Inflammatory macrophage treated with lipopolysaccharide for 4 hours (primary cell): ENCODE results near the gene ALKBH8.
"Not testable (repeated sequence)": the region's sequence is repeated elsewhere in the genome, so short reads cannot be mapped to it uniquely, and the experiment has no call there.

Experiments
- DNase-seq: peaks from one replicate; pipeline ENCODE4 v3.0.0-alpha.2; 2020

Gene ALKBH8

DNA sequence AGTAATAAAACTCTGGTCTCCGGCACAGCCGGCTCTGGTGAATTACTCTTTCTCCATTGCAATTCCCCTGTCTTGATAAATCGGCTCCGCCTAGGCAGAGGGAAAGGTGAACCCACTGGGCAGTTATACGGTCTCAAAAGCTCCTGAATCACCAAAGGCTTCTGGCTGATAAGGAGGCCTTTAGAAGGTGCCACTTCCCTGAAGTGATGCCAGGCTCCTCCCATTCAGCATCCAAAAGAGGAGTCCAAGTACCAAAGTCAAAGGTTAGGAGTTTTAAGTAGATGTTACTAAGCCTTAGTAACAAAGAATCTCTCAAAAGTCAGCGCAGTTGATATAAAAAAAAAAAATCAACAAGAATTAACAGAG is 11.8 kb upstream of the ALKBH8 start:
- DNase-seq: no peak

DNA sequence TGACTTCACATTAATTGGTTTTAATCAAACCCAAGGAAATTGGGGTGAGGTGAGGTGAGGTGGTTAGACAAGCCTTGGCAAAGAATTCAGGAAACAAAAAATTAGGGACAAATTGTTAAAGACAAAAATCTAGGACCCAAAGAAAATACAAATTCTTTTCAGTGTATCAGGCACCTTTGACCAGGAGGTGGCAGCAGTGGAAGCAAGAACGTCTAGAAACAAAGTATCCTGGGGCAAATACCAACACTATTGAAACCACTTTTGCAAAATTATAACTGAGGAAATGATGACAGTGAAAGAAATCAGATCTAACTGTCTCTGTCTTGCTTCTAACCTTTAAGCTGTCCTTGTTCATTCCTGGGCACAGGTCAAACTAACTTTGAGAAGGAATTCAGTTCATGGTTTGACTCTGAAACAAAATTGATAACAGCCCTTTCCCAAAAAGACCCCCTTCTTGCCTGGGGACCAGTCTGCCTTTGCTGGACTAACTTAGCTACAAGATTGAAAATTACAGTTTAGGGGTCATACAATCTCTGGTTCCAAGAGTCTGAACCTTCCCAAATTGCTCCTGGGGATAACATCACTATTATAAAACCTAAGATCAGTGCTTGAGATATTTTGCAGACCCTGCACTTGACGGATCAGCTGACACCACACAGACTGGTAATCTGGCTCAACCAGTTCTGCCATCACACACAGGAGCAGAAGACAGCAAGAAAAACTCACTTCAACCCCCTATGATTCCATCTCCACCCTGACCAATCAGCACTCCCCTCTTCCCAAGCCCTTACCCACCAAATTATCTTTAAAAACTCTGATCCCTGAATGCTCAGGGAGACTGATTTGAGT is 11.2 kb upstream of the ALKBH8 start:
- peak; percentile 60 for DNase-seq

DNA sequence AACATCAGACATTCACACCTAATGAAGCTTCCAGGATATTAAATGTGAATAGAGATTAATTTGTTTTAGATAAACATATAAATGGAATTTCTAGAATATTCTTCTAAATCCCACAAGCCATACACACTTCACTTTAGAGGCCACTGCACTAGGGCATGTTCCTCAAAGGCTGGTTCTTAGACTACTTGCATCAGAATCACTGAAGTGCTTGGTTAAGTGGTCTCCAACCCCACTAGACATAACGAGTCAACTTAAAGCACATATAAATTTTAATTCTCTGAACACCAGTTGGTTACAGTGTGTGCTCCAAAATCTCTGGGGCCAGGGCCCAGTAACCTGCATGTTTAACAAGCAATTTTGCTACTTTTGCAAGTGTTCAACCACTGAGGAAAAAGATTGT is 7.9 kb upstream of the ALKBH8 start:
- no peak for DNase-seq

DNA sequence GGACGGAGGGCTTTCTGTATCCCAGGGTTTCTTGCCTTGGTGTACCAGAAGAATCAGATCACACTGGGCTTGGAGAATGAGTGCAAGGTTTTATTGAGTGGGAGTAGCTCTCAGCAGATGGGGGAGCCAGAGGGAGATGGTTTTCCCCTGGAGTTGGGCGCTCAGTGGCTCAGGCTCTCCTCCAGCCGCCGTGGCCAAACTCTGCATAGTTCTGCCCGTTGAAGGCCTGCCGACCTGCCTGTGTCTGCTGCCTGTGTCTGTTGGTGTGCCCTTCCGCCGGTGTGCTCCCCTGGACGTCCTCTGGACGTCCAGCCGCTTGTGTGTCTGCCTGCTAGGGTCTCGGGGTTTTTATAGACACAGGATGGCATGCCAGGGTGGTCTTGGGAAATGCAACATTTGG is 4.5 kb upstream of the ALKBH8 start:
- no peak for DNase-seq

DNA sequence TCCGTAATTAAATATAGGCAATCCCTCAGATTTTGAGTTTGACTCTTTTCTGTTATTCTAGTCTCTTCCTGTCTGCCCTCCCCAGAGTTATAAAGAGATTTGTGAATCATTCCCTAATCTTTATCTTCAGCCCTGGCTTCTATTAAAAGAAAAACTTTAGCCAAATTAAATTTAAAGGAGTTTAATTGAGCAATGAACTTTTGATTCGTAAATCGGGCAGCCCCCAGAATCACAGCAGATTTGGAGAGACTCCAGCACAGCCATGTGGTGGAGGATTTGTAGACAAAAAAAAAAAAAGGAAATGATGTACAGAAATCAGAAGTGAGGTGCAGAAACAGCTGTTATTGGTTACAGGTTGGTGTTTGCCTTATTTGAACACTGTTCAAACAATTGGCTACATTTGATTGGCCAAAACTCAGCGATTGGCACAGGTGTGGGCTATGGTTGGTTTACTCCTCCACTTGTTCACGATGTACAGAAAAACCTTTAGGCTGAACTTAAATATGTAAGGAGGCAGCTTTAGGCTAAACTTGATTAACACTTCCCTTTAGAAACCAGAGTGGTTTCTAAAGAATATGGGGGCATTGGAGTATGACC is 2.3 kb upstream of the ALKBH8 start:
- no peak for DNase-seq

DNA sequence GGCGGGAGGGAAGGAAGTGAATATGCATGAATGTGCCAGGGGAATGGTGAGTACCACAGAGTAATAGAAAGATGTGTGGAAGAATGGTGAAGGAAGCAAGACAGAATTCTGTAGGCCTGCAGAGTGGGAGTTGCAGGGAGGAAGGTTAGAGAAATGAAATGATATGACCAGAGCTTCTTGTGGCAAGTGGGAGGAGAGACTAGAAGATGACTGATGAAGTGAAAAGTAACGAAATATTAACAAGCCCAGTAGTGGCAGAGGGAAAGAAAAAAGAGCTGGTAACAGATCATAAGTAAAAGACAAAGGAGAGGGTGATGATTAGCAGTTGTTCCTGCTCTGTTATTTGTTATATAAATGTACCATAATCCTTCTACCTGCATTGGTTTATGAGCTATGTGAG is 1.0 kb upstream of the ALKBH8 start:
- no peak for DNase-seq

DNA sequence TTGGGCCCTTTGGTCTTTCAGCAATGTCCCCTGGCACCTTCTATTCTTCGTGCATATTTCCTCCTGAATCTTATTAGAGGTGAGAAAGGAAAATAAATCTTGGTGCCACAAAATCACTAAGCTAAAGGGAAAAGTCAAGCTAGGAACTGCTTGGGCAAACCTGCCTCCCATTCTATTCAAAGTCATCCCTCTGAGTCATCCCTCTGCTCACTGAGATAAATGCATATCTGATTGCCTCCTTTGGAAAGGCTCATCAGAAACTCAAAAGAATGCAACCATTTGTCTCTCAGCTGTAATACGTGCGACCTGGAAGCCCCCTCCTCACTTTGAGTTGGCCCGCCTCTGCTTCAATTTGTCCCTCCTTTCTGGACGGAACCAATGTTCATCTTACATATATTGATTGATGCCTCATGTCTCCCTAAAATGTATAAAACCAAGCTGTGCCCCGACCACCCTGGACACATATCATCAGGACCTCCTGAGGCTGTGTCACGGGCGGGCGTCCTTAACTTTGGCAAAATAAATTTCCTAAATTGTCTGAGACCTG is 493 bp upstream of the ALKBH8 start:
- not testable (repeated sequence) for DNase-seq

DNA sequence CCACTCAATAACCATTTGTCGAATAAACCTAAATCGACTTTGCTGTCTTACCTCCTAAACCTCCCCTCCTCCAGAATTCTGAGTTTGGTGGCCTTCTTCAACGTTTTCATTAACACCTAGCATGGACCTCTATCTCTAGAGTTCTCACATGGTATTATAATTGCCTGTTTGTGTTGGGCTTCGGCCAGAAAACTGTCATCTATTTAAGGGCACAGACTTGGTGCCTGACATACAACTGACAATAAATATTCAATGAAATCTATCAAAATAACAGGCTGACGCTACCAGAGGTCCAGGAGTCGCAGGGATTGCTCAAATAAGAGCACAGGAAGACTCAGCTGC is 687 bp downstream of the ALKBH8 start:
- DNase-seq: no peak

DNA sequence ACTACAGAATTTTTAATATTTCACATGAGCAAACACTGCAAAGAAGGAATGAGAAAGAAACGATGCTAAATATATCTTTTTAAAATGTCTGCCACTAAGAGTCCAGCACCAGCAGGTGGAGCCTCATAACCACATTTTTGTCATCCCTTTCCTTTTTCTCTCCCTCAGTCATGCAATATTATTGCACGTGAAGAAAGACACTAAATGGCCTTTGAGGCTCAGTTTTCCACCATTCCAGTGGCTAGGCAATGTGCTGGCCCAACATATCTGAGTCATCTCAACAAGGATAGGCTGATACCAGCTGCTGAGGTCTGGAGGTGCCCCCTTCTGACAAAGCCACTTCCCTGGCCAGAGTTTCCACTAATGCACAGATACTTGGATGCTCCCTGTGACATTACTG is 1.8 kb downstream of the ALKBH8 start:
- peak; percentile 57 for DNase-seq

DNA sequence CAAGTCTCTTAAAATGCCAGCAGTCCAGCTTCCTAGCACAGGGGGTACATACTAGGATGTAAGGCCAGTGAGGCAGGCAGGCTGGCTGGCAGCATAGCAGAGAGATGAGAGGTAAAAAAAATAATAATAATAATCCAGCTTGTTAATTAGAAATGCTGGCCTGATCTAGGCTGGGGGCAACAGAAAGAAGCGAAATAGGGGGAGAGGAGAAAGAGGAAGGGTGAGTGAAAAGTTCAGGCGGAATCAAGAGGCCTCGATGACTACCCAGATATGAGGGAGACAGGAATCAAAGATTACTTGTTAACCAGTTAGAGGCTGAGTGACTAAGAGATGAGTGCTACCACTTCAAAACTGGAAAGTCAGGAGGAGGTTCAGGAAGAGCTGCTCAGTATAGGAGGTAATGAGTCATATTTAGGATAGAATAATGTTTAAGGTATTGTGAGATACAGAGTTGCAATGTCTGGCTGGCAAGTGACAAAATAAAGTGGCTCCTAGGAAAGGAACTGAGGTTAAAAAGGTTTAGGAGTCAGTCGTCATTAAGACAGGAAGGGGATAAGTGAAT is 2.8 kb downstream of the ALKBH8 start:
- DNase-seq: peak; percentile 23

DNA sequence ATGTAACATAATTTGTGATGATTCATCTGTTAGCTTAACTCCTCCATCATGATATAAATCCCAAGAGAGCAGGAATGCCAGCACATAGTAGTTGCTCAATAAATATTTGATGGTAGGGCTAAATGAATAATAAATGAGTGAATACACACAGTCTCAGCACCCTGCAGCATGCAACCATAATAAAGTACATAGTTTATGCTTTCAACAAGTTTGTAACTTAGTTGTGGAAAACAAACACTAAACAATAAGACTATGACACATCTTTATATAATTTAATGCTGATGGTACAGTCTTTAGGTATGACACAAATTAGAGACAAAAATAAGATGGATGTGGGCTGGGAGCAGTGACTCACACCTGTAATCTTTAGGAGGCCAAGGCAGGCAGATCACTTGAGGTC is 3.8 kb downstream of the ALKBH8 start:
- no peak for DNase-seq

DNA sequence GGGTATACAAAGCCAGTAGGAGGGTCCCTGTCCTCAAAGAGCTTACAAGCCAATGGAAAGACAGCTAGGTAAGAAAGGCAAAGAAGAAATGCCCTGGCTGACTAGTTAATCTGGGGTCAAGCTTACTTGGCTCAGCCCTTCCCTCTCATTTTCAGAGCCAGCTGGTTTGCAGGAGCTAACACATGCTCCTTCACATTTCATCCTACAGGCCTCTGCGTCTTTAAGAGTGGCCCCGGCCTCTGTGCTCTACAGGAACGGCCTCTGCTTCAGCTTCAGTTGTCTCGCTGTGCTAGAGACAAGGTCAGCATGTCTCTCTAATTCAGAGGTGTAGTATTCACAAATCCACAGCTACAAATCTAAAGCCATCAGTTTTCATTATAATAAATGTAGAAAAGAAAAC is 15.2 kb downstream of the ALKBH8 start:
- no peak for DNase-seq

DNA sequence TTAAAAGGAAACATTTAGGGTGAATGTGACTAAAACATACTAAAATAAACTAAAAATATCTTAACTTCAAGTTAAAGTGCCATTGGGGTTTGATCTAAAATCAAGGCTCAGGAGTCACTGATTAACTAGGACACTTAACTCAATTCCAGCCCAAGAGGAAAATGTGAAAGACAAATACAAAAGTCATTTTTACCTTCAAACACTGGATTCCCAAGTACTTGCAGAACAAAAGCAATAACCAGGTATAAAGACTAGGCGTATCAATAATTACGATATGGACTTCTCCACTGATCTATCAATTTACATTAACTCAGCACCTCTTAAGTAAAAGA is 15.6 kb downstream of the ALKBH8 start:
- DNase-seq: no peak

DNA sequence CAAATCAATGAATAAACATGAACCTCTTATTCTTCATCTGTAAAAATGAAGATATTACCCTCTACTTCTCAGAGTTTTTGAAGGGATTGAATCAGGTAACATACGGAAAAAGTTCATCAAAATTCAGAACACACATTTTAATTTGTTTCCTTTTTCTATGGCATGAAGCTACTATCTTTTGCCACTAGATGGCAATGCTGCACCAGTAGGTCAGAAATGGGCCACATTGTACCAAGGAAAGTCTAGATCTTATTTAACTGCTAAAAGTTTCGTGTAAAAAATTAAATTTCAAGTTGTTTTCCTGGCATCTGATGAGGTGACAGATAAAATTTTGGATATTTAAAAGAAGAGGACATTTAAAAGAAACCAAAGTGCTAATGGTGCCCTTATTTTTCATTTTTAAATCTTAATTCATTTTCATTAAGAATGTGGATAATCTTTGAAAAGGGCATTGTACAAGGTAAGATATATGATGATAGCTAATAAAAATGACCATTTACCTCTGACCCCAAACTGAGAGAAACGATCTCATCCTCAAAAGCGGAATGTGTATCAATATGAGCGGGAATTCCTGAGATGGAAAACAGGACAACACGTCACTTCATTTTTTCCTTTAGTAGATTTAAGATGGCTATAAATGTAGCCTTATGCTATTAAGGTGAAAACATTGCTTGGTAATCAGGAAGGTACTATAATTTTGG is 16.1 kb downstream of the ALKBH8 start:
- DNase-seq: peak; percentile 45

DNA sequence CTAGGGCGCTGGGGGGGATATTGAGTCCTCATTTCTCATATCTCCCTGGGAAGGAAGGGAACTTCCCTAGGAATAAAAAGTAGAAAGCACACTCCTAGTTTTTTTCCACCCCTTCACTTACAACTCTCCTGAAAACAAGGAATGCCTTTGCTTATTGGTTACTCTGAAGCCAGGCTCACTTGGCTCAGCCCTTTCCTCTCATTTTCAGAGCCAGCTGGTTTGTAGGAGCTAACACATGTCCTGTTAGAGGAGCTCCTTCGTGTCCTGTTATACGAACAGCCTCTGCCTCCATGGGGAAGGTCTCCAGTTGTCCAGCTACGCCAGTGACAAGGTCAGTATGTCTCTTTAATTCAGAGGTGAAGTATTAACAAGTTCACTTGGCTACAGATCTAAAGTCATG is 17.6 kb downstream of the ALKBH8 start:
- no peak for DNase-seq

DNA sequence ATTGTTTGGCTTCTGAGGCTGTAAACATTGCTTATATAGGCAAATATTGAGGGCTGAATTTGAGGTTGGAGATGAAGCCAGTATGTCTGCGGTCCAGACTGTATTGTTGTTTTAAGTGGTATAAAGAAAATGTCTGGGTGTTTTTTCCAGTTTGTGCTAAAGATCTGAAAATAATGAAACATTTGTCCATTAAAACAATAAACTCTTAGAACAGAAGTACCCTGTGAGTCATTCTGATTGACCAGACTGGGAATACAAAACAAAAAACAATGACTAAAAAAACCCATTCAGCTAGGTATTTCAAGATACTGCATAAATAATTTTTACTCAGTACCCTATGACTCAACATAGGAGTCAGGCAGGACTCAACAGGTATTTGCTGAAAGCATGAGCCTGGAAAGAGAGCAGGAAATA is 20.4 kb downstream of the ALKBH8 start:
- DNase-seq: no peak

DNA sequence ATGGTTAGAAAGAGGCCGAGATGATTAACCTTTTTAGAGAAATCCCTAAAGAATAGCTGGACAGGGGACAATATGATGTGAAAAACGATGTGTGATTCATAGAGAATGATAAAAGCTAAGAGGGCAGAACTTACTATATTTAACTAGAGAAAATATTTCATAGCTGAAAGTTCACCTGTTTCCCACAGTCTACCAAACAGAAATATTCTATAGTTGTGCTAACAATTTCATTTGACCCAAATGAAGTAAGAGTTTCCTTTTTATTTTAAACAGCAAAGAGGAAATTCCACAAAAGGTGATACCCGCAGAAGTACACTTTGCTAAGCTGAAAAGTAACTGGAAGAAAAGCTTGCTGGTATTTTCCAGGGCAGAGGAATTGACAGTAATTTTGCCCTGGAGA is 26.7 kb downstream of the ALKBH8 start:
- no peak for DNase-seq

DNA sequence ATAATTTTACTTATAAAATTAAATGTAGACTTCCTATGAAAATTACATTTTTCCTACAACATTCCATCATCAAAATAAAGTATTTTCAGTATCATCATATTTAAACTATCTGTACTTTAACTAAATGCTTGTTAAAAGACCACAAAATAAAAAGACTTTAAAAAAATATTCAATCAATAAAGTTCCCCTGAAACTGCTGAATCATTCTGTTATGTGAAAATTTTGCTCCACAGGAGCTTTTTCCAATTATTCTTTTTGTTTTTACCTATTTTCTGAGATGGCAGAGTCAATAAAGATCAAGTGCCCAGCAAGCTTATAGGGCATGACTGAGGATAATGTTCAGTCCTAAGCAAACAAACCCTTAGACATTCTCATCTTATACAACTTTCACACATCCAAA is 27.3 kb downstream of the ALKBH8 start:
- no peak for DNase-seq

DNA sequence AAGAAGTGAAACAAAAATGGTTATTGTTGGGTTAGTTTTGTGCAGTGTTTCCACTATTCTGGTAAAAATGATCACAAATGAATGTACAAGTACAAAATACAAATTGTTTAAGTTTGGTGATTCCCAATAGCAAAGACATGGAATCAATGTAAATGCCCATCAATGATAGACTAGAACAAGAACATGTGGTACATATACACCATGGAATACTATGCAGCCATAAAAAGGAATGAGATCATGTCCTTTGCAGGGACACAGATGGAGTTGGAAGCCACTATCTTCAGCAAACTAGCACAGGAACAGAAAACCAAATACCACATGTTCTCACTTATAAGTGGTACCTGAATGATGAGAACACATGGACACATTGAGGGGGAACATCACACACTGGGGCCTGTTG is 28.4 kb downstream of the ALKBH8 start:
- DNase-seq: not testable (repeated sequence)

DNA sequence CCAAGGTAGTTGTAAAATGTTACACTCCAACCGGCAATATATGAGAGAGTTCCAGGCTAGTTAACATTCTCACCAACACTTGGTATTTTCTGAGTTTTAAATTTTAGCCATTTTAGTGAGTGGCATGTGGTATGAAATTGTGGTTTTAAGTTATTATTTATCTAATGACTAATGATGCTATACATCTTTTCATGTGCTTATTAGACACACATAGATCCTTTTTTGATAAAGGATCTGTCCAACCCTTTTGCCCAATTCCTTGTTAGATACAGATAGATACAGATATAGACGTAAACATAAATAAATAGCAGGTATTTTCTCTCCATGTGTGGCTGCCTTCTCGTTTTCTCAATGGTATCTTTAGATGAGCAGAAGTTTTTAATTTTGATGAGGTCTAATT is 39.3 kb downstream of the ALKBH8 start:
- DNase-seq: no peak

DNA sequence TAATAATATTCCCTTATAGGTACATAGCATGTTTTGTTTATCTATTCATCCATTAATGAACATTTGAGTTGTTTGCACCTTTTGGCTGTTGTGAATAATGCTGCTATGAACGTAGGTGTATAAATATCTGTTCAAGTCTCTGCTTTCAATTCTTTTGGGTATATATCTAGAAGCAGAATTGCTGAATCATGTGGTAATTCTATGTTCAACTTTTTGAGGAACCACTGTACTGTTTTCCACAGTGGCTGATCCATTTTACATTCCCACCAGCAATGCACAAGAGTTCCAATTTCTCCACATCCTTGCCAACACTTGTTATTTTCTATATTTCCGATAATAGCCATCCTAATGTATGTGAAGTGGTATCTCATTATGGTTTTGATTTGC is 56.7 kb downstream of the ALKBH8 start:
- no peak for DNase-seq

DNA sequence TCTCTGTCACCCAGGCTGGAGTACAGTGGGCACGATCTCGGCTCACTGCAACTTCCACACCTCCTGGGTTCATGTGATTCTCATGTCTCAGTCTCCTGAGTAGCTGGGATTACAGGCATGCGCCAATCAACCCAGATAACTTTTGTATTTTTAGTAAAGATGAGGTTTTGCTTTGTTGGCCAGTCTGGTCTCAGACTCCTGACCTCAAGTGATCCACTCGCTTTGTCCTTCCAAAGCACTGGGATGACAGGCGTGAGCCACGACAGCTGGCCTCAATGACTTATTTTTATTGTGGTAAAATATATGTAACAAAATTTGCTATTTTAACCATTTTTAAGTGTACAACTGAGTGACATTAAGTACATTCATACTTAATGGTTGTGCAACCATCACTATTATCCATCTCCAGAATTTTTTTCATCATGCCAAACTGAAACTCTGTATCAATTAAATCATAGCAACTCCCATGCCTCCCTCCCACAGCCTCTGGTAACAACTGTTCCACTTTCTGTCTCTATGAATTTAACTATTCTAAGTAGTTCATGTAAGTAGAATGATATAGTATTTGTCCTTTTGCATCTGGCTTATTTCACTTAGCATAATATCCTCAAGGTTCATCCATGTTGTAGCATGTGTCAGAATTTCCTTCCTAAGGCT is 57.2 kb downstream of the ALKBH8 start:
- DNase-seq: no peak

DNA sequence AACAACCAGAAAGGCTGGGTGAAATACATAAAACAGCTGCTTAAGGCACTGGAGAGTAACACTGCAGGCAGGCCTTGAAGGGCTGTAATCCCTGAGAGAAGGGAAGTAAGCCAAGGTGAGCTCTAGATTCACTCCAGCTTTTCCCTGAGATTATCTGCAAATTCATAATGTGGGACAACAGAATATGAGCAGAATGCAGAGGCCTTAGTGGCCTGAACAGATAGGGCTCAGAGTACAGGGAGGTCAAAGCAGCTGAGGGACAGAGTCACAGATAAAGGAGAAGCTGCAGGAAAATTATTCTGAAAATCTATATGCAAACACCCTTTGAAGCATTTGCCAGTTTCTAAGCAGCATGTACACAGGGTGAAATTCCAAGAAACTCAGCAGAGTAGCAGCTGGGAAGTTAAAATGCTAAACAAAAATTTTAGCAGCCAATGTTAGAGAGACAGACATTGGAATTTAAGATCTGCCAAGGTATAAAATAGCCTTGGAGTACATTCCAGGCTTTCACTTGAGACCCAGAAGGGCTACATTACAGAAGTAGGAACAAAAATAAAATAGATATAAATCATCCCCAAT is 59.8 kb downstream of the ALKBH8 start:
- DNase-seq: no peak
